ENCODE results near the gene GPR26.
"Not testable (repeated sequence)": the region's sequence is repeated elsewhere in the genome, so short reads cannot be mapped to it uniquely, and the experiment has no call there.

The GPR26 gene

DNA sequence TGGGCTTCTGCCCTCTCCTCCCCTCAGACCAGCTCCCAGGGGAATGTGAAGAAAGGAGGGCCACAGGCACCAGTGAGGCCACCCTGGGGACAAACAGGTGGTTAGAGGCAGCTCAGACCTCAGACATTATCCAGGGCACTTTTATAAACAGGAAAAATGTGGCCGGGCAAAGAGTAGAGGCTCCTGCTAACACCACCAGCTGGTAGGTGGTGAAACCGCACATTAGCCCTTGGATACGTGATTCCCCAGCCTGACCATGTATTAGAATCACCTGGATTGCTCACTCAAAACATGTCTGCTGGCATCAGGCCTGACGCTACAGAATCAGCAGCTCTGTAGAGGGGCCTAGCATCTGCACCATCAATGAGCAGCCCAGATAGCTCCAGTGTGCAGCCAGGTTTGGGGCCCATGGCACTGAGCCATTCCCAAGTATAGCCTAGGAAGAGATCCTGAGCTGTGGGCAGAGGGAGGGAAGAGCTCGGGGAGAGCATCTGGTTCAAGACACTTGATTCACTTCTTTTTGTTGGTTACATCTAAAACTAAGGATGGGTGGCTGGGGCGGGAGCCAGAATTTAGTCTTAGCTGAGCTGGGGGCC lies 37.1 kb downstream of the GPR26 start:
- H3K27ac ChIP-seq = no peak overlapping the region
- DNase-seq (ENCODE audit: low read depth, low spot score) = no peak

DNA sequence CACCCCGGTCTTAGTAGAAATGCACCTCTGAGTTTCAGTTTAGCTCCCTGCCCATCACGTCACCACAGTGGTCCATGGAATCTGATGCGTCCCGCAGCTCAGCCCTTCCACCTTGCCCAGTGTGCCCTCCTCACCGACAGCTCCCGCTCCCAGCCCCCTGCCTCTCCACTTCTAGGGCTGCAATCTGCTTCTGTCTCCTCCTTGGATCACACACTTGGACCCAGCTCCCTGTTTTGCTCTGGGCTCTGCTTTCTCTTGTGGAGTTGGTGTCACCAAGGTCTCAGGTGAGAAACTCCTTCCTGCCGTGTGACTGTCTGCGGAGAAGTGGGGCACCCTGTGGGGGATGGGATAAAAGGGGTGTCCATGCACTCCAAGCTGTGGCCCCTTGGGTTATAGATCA lies 37.9 kb downstream of the GPR26 start:
- H3K27ac ChIP-seq = no peak overlapping the region
- DNase-seq (ENCODE audit: low read depth, low spot score) = no peak

- no peak overlapping the region for H3K27ac ChIP-seq
- DNase-seq (ENCODE audit: low read depth, low spot score) = no peak
These were observed 38.7 kb downstream of the GPR26 start for GRCh38 chr10:123704812-123705211.

DNA sequence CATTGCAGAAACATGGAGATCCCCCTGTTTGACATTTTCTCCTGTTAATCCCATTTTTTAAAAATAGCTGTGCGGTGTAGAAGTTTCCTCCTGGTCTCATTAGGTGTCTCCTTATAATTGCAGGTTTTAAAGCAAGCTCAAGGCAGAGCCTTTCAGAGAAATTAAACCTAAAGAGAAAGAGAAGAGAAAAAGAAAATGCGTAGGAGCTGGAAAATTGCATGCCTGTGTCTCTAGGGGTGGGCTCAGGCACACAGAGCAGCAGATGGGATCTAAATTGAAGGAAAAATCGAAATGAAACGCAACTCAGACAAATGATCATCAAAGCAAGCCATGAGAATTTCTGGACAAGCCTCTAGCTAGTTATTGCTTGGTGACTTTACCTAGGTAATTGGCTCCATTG lies 40.1 kb downstream of the GPR26 start:
- no peak overlapping the region for H3K27ac ChIP-seq

GRCh38 chr10:123715546-123715945 lies 49.4 kb downstream of the GPR26 start:
- H3K27ac ChIP-seq = no peak overlapping the region
- DNase-seq (ENCODE audit: low read depth, low spot score) = no peak

More for the DNA sequence above, 40.1 kb downstream of the GPR26 start:
- DNase-seq (ENCODE audit: low read depth, low spot score) = no peak

DNA sequence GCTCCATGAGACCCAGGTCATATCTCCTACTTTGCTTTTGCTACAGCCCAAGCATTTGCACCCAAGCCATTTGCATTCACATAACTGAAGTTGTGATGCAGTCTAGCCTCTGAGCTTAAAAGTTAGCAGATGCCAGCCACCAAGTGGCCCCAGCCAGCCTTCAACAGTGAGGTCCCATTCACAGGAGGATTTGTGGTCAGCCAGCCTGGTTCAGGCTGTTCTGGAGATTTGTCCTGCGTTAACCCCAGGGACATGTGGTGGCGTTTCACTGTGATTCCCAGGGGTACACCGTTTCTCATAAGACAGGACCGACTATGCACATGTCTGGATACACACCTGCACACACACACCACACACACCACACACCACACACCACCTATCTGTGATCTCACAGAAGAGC lies 51.2 kb downstream of the GPR26 start:
- no peak for DNase-seq (ENCODE audit: low read depth, low spot score)
- no peak overlapping the region for H3K27ac ChIP-seq

- no peak for DNase-seq (ENCODE audit: low read depth, low spot score)
- no peak overlapping the region for H3K27ac ChIP-seq
These were observed 52.4 kb downstream of the GPR26 start for GRCh38 chr10:123718544-123719060.

DNA sequence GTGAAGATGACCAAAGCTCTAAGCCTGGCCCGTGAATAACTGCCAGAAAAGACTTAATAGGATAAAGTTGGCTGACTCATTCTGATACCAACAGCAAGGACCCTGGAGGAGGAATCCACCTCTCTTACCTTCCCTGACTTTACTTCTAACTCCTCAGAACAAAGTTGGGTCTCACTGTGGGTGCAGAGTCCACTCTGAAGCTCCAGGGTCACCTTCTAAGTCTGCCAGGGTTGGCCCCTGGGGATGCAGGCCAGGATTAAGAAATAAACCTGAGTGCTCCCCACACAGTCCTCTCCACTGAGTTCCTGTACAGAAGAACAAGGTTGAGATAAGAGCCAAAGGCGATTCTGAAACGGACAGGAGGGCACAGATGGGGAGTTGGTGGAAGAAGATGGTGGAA lies 54.4 kb downstream of the GPR26 start:
- no peak for DNase-seq (ENCODE audit: low read depth, low spot score)
- no peak overlapping the region for H3K27ac ChIP-seq

DNA sequence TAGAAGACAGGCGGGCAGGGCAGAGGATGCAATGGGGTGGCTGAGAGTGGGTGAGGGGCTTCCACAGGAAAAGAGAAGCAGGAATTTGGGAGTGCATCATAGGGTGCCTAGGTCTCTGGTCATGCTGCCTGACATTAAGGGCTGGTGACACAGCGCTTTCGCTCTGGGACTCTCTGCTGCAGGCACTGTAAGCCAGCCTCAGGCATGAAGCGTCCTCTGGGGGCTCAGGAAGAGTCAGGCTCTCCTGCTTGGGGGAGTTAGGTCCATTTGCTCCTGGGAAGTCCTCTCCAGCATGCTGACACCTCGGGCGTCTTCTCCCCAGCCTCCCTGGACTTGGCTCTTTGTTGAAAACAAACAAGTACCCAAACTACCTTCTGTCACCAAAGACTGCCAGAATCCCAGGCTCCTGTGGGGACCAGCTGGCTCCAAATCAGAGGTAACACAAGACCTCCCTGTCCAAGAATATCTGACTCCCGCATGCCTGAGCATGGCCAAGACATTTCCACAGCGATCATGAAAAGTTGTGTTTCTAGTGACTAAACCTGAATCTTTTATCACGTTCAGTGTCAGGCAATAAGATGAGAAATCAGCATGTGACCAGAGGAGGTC lies 55.4 kb downstream of the GPR26 start:
- DNase-seq (ENCODE audit: low read depth, low spot score) = no peak
- H3K27ac ChIP-seq = no peak overlapping the region

DNA sequence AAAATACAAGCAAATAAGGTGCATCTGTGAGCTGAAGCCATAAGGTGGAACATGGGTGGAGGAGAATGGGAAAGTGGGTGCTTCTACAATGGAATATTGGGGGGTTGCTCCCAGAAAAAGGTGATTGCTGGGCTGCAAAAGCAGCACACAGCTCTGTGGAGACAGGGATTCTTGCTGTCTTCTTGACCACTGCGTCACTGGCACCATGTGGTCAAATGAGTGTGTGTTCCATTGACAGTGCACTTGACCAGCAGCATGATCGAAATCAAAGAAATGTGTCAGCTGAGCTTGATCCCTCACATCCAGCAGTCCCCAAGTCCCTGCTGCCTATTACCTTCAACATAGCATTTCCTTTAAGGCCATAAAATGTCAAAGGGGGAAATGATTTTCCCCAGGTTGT lies 56.2 kb downstream of the GPR26 start:
- H3K27ac ChIP-seq = no peak overlapping the region
- DNase-seq (ENCODE audit: low read depth, low spot score) = no peak

DNA sequence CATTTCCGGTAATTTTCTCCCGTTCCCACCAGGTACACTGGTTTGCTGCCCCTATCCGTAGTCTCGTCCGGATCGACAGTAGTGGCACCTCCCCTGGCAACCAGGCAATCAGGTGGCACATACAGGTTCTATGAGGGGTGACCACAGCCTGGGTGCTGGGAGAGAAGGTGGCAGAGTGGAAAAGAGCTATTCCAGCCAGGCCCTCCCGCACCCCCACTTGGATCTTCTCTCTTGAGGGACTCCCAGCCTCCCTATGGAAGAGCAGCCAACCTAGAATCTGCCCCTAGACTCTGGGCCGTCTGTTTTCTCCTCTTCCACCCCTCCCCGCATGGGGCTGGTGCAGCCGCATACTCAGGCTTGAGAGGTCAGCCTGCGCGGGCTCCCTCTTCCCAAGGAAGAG lies 58.6 kb downstream of the GPR26 start:
- no peak overlapping the region for H3K27ac ChIP-seq
- DNase-seq (ENCODE audit: low read depth, low spot score) = no peak

DNA sequence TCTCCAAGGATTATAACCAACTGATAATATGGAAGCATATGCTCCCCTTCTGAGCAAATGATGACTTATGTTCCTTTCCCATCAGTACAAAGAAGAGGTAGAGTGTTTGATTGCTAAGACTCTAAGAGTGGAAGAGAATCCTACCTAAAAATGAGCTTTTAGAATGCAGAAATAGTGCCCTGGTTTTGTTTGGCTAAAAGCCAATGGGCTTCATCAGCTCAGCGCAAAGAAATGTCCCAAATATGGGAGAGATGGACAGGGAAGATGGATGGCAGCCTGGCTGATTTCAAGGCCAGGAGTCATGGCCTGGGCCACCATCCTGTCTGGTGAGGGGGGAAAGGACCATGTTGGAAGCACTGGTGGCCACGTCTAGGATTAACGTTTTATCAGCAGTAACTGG lies 60.2 kb downstream of the GPR26 start:
- no peak for DNase-seq (ENCODE audit: low read depth, low spot score)
- no peak overlapping the region for H3K27ac ChIP-seq

DNA sequence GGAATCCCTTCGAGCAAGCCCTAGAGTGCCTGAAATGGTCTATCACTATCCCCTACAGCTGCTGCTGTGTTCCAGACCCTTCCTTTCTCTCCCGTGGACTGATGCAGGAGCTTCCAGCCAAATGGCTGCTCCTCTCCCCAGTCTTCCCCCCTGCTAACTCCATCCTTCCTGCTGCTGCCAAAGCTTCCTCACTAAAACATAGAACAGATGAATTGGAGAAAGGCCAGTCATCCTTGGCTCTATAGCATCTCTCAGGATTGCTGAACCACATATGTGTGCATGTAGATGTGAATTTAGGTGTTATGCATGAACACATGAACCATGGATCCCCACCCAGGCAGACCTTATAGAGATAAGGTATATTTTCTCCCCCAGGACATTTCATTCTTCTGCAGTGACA lies 60.7 kb downstream of the GPR26 start:
- H3K27ac ChIP-seq = no peak overlapping the region
- no peak for DNase-seq (ENCODE audit: low read depth, low spot score)

DNA sequence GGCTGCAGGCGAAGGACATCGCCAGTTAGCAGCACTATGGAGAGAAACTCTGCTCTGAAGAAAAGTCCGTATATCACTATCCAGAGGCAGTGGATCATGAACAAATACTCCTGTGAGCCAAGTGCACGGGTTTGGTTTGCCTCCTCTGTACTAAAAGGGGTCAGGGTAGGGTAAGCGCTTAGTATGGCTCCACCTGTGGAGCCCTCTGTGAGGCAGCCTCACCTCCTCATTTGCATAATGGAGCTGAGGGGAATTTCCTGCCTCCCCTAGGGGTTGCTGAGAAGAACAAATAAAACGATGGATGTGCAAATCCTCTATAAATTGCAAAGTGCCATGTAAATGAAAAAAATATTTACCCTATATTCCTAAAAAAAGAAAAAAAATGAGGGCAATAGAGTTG lies 63.4 kb downstream of the GPR26 start:
- no peak for DNase-seq (ENCODE audit: low read depth, low spot score)

GRCh38 chr10:123736917-123737316 lies 70.8 kb downstream of the GPR26 start:
- not testable (repeated sequence) for DNase-seq (ENCODE audit: low read depth, low spot score); H3K27ac ChIP-seq

More for the DNA sequence above, 63.4 kb downstream of the GPR26 start:
- no peak overlapping the region for H3K27ac ChIP-seq

- no peak overlapping the region for H3K27ac ChIP-seq
- no peak for DNase-seq (ENCODE audit: low read depth, low spot score)
These were observed 75.0 kb downstream of the GPR26 start for GRCh38 chr10:123741146-123741545.

DNA sequence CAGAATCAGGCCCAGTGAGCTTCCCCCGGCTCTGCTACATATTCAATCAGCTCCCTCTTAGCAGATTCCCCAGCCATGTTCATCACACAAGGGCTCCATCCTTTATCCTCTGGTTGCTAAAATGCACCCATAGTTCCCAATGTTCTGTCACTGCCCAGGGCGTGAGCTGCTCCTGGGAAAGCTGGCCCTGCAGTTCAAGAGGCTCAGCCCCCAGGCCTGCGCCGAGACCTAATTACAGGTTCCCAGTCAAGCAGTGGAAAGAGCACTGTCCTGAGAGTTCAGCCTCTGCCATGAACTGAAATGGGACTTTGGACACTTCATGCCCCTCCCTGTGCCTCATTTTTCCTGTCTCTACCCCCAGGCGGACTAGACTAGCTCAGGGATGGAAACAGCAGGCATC lies 75.6 kb downstream of the GPR26 start:
- no peak for DNase-seq (ENCODE audit: low read depth, low spot score)
- no peak overlapping the region for H3K27ac ChIP-seq

DNA sequence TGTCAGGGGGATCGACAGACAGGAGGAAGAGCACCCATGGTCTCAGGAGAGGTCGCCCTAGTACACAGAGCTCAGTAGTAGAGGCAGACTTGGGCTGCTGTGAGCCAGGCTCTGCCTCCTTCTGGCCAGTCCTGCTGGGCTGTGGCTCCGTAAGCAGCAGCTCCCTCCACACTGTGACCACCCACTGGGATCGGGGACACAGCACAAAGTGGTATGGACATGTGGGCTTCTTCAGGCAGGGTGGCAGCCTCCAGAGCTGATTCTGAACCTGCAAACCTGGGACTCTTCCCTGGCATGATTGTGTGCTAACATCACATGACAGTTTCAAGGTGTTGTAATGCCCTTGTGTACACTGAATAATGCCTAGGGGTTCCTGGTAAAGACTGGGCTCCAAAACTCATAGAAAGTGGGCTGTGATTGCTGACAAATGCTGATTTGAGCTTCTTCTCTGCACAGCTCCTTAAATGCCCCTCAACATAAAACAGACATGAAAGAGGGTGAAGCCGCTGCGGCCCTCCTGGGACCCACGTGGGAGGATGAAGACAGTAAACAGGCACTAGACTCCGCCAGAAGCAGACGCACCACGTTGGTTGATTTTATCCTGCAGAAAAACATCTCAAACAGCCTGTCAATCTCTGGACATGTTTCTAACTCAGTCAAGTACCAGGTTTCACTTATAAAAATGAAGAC lies 76.7 kb downstream of the GPR26 start:
- no peak overlapping the region for H3K27ac ChIP-seq
- no peak for DNase-seq (ENCODE audit: low read depth, low spot score)

- no peak for DNase-seq (ENCODE audit: low read depth, low spot score)
- H3K27ac ChIP-seq = no peak overlapping the region
These were observed 77.5 kb downstream of the GPR26 start for GRCh38 chr10:123743441-123744223.

DNA sequence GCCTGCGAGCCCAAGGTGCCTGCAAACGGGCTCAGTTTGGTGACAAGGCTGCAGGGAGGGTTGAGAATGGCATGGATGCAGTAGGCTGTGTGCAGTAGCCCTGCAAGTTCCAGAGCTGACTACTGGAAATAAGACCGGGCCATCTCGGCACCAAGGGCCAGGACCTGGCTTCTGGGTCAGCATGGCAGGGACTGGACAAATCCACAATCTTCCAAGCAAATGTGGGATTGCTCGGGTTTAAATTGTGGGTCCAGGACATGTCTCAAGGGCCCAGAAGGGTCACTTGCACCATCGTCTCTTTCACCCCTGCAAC lies 78.0 kb downstream of the GPR26 start:
- DNase-seq (ENCODE audit: low read depth, low spot score) = no peak
- no peak overlapping the region for H3K27ac ChIP-seq
